Ecto neural progenitor cell (in vitro differentiated cells): ENCODE measurements around the gene CERS1.

Experiments used
- DNase-seq: peaks from one replicate; pipeline ENCODE4 v3.0.0-alpha.2; 2018; ENCODE audit warnings: low spot score

CERS1 gene

GRCh38 chr19:18870531-18871172 lies 25.3 kb downstream of the CERS1 start:
- no peak for DNase-seq

GRCh38 chr19:18869781-18870530 lies 26.0 kb downstream of the CERS1 start:
- peak; percentile 60 for DNase-seq

- DNase-seq, result no peak
Observed at GRCh38 chr19:18869023-18869618, 26.8 kb downstream of the CERS1 start.

- DNase-seq, result no peak
Observed at GRCh38 chr19:18868380-18869022, 27.5 kb downstream of the CERS1 start.

GRCh38 chr19:18867751-18868150 lies 28.2 kb downstream of the CERS1 start:
- DNase-seq, result no peak

- DNase-seq, result no peak
Observed at GRCh38 chr19:18867199-18867598, 28.8 kb downstream of the CERS1 start.

GRCh38 chr19:18866800-18867123 lies 29.2 kb downstream of the CERS1 start:
- DNase-seq, result no peak

GRCh38 chr19:18865973-18866799 lies 29.8 kb downstream of the CERS1 start:
- DNase-seq, result peak; percentile 84

GRCh38 chr19:18865106-18865972 lies 30.6 kb downstream of the CERS1 start:
- DNase-seq, result no peak

GRCh38 chr19:18863843-18864362 lies 32.1 kb downstream of the CERS1 start:
- DNase-seq, result no peak

- DNase-seq, result no peak
Observed at GRCh38 chr19:18862976-18863842, 32.7 kb downstream of the CERS1 start.

- DNase-seq, result no peak
Observed at GRCh38 chr19:18861917-18862316, 34.0 kb downstream of the CERS1 start.

- no peak for DNase-seq
Observed at GRCh38 chr19:18861235-18861634, 34.7 kb downstream of the CERS1 start.

GRCh38 chr19:18860725-18861124 lies 35.2 kb downstream of the CERS1 start:
- DNase-seq, result no peak

GRCh38 chr19:18860302-18860700 lies 35.7 kb downstream of the CERS1 start:
- no peak for DNase-seq

GRCh38 chr19:18859676-18860301 lies 36.2 kb downstream of the CERS1 start:
- DNase-seq, result no peak

- DNase-seq, result no peak
Observed at GRCh38 chr19:18858906-18859646, 36.9 kb downstream of the CERS1 start.

GRCh38 chr19:18857223-18857622 lies 38.7 kb downstream of the CERS1 start:
- DNase-seq, result no peak
